ENCODE measurements around the gene EVI5.
A peak's percentile ranks its signal among the peaks of the same experiment; 100 is the strongest.
"Not testable (repeated sequence)": the region's sequence is repeated elsewhere in the genome, so short reads cannot be mapped to it uniquely, and the experiment has no call there.

The EVI5 gene

DNA sequence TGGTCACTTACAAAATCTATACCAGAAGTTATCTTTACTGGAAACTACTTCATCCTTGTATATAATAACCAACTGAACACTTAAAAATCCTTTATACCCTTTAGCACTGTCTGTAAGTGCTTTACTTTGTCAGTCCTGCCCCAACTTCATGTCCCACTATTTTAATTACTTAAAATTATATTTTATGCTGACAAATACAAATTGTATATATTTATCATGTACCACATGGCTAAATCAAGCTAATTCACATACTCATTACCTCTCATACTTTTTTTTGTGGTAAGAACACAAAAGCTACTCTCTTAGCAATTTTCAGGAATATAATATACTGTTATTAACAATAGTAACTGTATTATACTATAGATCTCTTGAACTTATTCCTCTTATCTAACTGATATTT is 63.0 kb downstream of the EVI5 start:
- Mint-ChIP-seq H3K4me1 (no peaks in the 10 kb centered on the region), H3K27me3 (ENCODE audit: low read depth) (no peaks in the 10 kb centered on the region), H3K36me3 (ENCODE audit: low read depth) (peaks cover 74% of the 10 kb centered on the region), H3K9me3 (peaks cover 40% of the 10 kb centered on the region), H3K4me3 (no peak overlapping the region), H3K27ac (no peak overlapping the region)
- no peak for TF ChIP-seq CTCF (IDR thresholded peaks at IDR 0.05; ENCODE audit: unreplicated experiment in 3 of 3)

GRCh38 chr1:92721157-92721556 is 63.8 kb downstream of the EVI5 start:
- not testable (repeated sequence) for H3K27ac Mint-ChIP-seq; H3K4me3 Mint-ChIP-seq; H3K27me3 Mint-ChIP-seq (ENCODE audit: low read depth); H3K4me1 Mint-ChIP-seq
- H3K9me3 Mint-ChIP-seq: peaks cover 44% of the 10 kb centered on the region
- peaks cover 78% of the 10 kb centered on the region for H3K36me3 Mint-ChIP-seq (ENCODE audit: low read depth)

DNA sequence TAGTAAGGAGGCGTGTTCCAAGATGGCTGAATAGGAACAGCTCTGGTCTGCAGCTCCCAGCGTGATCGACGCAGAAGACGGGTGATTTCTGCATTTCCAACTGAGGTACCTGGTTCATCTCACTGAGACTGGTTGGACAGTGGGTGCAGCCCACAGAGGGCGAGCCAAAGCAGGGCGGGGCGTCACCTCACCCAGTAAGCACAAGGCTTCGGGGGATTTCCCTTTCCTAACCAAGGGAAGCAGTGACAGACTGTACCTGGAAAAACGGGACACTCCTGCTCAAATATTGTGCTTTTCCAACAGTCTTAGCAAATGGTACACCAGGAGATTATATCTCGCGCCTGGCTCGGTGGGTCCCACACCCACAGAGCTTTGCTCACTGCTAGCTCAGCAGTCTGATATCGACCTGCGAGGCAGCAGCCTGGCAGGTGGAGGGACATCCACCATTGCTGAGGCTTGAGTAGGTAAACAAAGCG is 69.4 kb downstream of the EVI5 start:
- peaks cover 31% of the 10 kb centered on the region for H3K9me3 Mint-ChIP-seq
- not testable (repeated sequence) for H3K27ac Mint-ChIP-seq; H3K4me1 Mint-ChIP-seq; H3K27me3 Mint-ChIP-seq (ENCODE audit: low read depth); H3K4me3 Mint-ChIP-seq
- peaks cover 47% of the 10 kb centered on the region for H3K36me3 Mint-ChIP-seq (ENCODE audit: low read depth)

GRCh38 chr1:92713939-92714338 is 71.0 kb downstream of the EVI5 start:
- Mint-ChIP-seq H3K9me3 (peaks cover 17% of the 10 kb centered on the region), H3K27ac (no peak overlapping the region), H3K4me1 (peaks cover 9% of the 10 kb centered on the region), H3K27me3 (ENCODE audit: low read depth) (no peaks in the 10 kb centered on the region), H3K36me3 (ENCODE audit: low read depth) (peaks cover 33% of the 10 kb centered on the region), H3K4me3 (no peak overlapping the region)
- no peak for TF ChIP-seq CTCF (IDR thresholded peaks at IDR 0.05; ENCODE audit: unreplicated experiment in 3 of 3)

DNA sequence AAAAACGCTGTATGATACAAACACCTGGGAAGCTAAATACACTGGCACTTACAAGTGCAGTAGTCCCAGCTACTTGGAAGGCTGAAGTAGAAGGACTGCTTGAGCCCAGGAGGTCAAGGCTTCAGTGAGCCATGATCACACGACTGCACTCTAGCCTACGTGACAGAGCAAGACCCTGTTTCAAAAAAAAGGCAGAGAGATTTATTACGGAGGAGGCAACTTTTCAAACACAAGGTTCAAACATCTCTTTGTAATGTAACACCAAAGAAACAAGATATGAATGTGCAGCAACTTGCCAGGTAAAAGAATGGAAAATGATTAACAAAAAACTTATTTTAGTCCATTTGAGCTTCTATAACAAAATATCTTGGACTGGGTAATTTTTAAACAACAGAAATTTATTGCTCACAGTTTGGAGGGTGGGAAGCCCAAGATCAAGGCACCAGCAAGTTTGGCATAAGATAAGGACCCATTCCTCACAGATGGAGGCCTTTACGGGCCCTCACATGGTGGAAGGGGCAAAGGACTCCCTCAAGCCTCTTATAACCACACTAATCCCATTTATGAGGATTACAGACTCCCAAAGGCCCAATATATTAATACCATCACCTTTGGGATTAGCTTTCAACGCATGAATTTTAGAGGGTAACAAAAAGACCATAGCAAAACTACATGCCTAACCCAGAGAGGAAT is 73.3 kb downstream of the EVI5 start:
- TF ChIP-seq CTCF (IDR thresholded peaks at IDR 0.05; ENCODE audit: unreplicated experiment in 3 of 3): no peak

GRCh38 chr1:92709738-92710137 is 75.2 kb downstream of the EVI5 start:
- Mint-ChIP-seq H3K27ac (peak overlapping the region in 1 of 3 experiments; percentile 46), H3K27me3 (ENCODE audit: low read depth) (no peaks in the 10 kb centered on the region), H3K4me1 (peaks cover 19% of the 10 kb centered on the region), H3K4me3 (no peak overlapping the region), H3K9me3 (no peaks in the 10 kb centered on the region), H3K36me3 (ENCODE audit: low read depth) (no peaks in the 10 kb centered on the region)
- no peak for TF ChIP-seq CTCF (IDR thresholded peaks at IDR 0.05; ENCODE audit: unreplicated experiment in 3 of 3)

More for the DNA sequence above, 73.3 kb downstream of the EVI5 start:
- Mint-ChIP-seq H3K4me3 (no peak overlapping the region), H3K9me3 (peaks cover 2% of the 10 kb centered on the region), H3K27me3 (ENCODE audit: low read depth) (no peaks in the 10 kb centered on the region), H3K4me1 (peaks cover 14% of the 10 kb centered on the region), H3K27ac (peak overlapping the region in 2 of 3 experiments; percentile 12 to 44), H3K36me3 (ENCODE audit: low read depth) (peaks cover 11% of the 10 kb centered on the region)

GRCh38 chr1:92708368-92708950 is 76.4 kb downstream of the EVI5 start:
- Mint-ChIP-seq H3K4me3 (no peak overlapping the region), H3K27ac (no peak overlapping the region), H3K4me1 (peaks cover 19% of the 10 kb centered on the region), H3K27me3 (ENCODE audit: low read depth) (no peaks in the 10 kb centered on the region), H3K9me3 (no peaks in the 10 kb centered on the region), H3K36me3 (ENCODE audit: low read depth) (no peaks in the 10 kb centered on the region)
- no peak for TF ChIP-seq CTCF (IDR thresholded peaks at IDR 0.05; ENCODE audit: unreplicated experiment in 3 of 3)
